IPS DF 6.9 (cell line): ENCODE data around the gene CPXM2.

Source experiments
- DNase-seq: peaks from one replicate; pipeline ENCODE4 v3.0.0-alpha.2; 2013; ENCODE audit warnings: low read depth, low spot score
- H3K27ac ChIP-seq: one replicate; pipeline ENCODE4 v1.5.1; 2013; ENCODE audit warnings: low read length, control low read depth
- H3K27me3 ChIP-seq: 2 replicates; pipeline ENCODE4 v1.6.1; 2013; ENCODE audit warnings: mild to moderate bottlenecking, low read length; ENCODE audit not compliant: control insufficient read depth, insufficient read depth
- H3K36me3 ChIP-seq: 2 replicates; pipeline ENCODE4 v1.6.1; 2013; ENCODE audit warnings: low read length; ENCODE audit not compliant: control insufficient read depth, insufficient read depth
- H3K4me1 ChIP-seq: 2 replicates; pipeline ENCODE4 v1.6.1; 2013; ENCODE audit warnings: low read length; ENCODE audit not compliant: control insufficient read depth, insufficient read depth
- H3K4me3 ChIP-seq: 2 replicates; pipeline ENCODE4 v1.5.1; 2013; ENCODE audit warnings: mild to moderate bottlenecking, low read length
- H3K9me3 ChIP-seq: 2 replicates; pipeline ENCODE4 v1.6.1; 2013; ENCODE audit warnings: low read length, inconsistent platforms; ENCODE audit not compliant: control insufficient read depth, insufficient read depth
- WGBS: extraction: QIAGEN DNeasy Blood & Tissue Kit; methylation state at CpG from one replicate; pipeline ENCODE4 v1.1.7; 2013; ENCODE audit warnings: mixed read lengths, missing lambda C conversion rate; ENCODE audit not compliant: insufficient read length, insufficient coverage; 5-methylcytosine and 5-hydroxymethylcytosine counted together

CPXM2 gene

DNA sequence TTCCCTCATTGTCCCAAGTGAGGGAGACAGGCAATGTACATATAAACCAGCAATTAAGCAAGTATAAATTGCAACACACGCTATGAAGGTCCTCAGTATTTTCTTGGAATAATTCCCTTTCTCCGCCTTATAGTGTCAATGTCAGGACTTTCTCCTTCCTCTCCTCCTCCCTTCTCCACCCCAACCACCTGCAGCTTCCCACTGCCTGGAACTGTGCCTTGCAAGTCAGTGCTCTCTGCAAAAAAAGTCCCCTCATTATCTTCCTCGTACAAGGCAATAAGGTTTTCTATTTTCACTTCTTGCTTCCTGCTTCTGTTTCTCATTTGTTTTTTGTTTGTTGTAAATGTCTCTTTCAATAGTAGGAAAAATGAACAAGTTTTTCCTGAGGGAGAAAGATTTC is 113.7 kb downstream of the CPXM2 start:
- Histone ChIP-seq H3K27ac (no peak overlapping the region), H3K4me3 (no peak overlapping the region), H3K9me3 (no peaks in the 10 kb centered on the region), H3K27me3 (no peaks in the 10 kb centered on the region), H3K4me1 (0 out of 2 replicates have a peak, but pooled peaks cover 2% of the 10 kb centered on the region), H3K36me3 (no peaks in the 10 kb centered on the region)
- no CpG with 5 or more reads among the region's 3 CpGs for WGBS
- no peak for DNase-seq

- H3K4me1 ChIP-seq: no peaks in the 10 kb centered on the region
- no peak overlapping the region for H3K4me3 ChIP-seq
- 100% methylated on average over 1 of the region's 11 CpGs for WGBS
- H3K9me3 ChIP-seq: no peaks in the 10 kb centered on the region
- no peak overlapping the region for H3K27ac ChIP-seq
- no peaks in the 10 kb centered on the region for H3K27me3 ChIP-seq
- no peak for DNase-seq
- H3K36me3 ChIP-seq: no peaks in the 10 kb centered on the region
These were observed 117.4 kb downstream of the CPXM2 start for GRCh38 chr10:123774132-123774742.

GRCh38 chr10:123772645-123773508 is 118.7 kb downstream of the CPXM2 start:
- Histone ChIP-seq H3K36me3 (no peaks in the 10 kb centered on the region), H3K9me3 (no peaks in the 10 kb centered on the region), H3K4me3 (no peak overlapping the region), H3K4me1 (no peaks in the 10 kb centered on the region), H3K27me3 (no peaks in the 10 kb centered on the region), H3K27ac (no peak overlapping the region)
- no CpG with 5 or more reads among the region's 3 CpGs for WGBS
- no peak for DNase-seq

DNA sequence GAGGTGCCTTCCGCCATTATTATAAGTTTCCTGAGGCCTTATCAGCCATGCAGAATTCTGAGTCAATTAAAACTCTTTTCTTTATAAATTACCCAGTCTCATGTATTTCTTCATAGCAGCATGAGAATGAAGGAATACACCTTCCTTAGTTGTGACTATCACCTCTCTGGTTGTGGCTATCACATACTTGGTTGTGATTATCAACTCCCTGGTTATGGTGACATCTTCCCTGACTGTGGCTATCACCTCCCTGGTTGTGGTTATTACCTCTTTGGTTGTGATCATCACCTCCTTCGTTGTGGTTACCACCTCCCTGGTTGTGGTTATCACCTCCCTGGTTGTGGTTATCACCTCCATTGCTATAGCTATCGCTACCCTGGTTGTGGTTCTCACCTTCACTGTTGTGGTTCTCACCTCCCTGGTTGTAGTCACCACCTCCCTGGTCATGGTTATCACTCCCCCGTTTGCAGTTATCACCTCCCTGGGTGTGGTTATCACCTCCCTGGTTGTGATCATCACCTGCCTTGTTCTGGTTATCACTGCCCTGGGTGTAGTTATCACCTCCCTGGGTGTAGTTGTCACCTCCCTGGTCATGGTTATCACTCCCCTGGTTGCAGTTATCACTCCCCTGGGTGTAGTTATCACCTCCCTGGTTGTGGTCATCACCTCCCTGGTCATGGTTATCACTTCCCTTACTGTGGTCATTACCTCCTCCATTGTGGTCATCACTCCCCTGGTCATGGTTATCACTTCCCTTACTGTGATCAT is 119.5 kb downstream of the CPXM2 start:
- no peaks in the 10 kb centered on the region for H3K4me1 ChIP-seq
- H3K9me3 ChIP-seq: no peaks in the 10 kb centered on the region
- no peak for DNase-seq
- H3K4me3 ChIP-seq: no peak overlapping the region
- H3K27ac ChIP-seq: no peak overlapping the region
- H3K27me3 ChIP-seq: no peaks in the 10 kb centered on the region
- WGBS: no CpG with 5 or more reads among the region's 4 CpGs
- no peaks in the 10 kb centered on the region for H3K36me3 ChIP-seq

GRCh38 chr10:123769647-123770046 is 122.0 kb downstream of the CPXM2 start:
- Histone ChIP-seq H3K27me3 (no peaks in the 10 kb centered on the region), H3K27ac (no peak overlapping the region), H3K36me3 (no peaks in the 10 kb centered on the region), H3K4me3 (no peak overlapping the region), H3K9me3 (no peaks in the 10 kb centered on the region), H3K4me1 (no peaks in the 10 kb centered on the region)
- no CpG with 5 or more reads among the region's 4 CpGs for WGBS
- no peak for DNase-seq

GRCh38 chr10:123766761-123767160 is 124.8 kb downstream of the CPXM2 start:
- no peaks in the 10 kb centered on the region for H3K36me3 ChIP-seq
- no peaks in the 10 kb centered on the region for H3K27me3 ChIP-seq
- no peak overlapping the region for H3K4me3 ChIP-seq
- no peaks in the 10 kb centered on the region for H3K9me3 ChIP-seq
- H3K27ac ChIP-seq: no peak overlapping the region
- H3K4me1 ChIP-seq: no peaks in the 10 kb centered on the region
- no peak for DNase-seq
- no CpG with 5 or more reads among the region's 8 CpGs for WGBS

DNA sequence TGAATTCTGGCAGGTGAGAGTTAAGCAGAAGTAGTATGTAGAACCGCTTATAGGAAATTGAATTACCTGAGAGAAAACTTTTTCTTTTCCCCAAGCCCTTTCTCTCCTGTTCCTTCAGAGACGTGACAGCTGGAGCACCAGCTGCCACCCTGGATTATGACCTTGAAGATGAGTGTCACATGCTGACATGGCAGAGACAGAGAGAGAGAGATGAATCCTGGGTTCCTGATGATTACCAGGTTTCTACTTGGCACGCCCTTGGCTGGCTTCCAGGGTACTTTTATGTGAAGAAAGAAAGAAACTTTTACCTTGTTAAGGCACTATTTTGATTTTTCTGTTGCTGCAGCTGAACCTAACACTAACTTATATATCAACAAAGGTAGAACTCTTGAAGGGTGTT is 125.6 kb downstream of the CPXM2 start:
- Histone ChIP-seq H3K27me3 (no peaks in the 10 kb centered on the region), H3K27ac (no peak overlapping the region), H3K9me3 (no peaks in the 10 kb centered on the region), H3K36me3 (no peaks in the 10 kb centered on the region), H3K4me3 (no peak overlapping the region), H3K4me1 (no peaks in the 10 kb centered on the region)
- no CpG with 5 or more reads among the region's 3 CpGs for WGBS
- no peak for DNase-seq

DNA sequence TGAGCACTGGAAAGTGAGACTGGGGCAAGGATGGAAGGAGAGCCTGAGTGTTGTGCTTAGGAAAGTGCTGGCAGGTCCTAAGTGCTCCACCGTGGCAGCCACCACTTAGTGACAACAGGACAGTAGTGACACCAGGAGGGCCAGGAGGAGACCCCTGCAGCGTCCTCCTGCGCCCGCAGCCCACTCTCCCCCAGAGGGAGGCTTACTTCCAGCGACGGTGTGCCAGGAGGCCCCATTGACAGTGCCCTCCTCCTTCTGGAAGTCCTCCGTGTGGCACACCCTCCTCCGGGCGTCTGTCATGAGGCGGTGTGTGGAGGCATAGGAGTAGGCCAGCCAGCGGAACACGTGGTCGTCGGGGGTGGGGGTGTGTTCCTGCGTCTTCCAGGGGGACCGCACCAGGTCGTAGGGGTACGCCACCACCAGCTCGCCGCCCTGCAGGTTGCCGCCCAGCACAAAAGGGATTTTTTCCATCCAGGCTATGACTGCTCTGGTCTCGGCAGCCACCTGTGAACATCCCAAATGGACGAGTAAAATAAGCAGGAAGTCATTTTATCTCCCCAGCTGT is 129.9 kb downstream of the CPXM2 start:
- Histone ChIP-seq H3K27ac (no peak overlapping the region), H3K27me3 (no peaks in the 10 kb centered on the region), H3K9me3 (no peaks in the 10 kb centered on the region), H3K4me3 (no peak overlapping the region), H3K4me1 (no peaks in the 10 kb centered on the region), H3K36me3 (no peaks in the 10 kb centered on the region)
- no peak for DNase-seq
- no CpG with 5 or more reads among the region's 23 CpGs for WGBS

DNA sequence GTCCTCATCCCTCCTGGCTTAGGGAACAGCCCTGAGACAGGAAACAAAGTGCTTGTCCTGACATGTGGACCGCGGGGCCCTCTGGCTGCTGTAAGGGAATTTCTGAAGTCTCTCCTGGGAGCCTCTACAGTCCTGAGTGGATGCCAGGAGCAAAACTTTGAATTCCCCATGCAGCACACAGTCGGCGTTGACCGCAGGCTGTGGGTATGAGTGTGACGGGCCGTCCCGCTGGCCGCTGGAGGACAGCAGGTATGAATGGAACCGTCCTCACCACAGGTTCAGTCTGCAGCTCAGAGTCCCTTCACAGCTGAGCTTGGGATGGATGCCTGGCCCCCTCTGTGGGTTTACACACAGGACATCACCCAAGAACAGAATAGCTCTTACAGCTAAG is 130.6 kb downstream of the CPXM2 start:
- H3K4me3 ChIP-seq: no peak overlapping the region
- no peak for DNase-seq
- H3K9me3 ChIP-seq: no peaks in the 10 kb centered on the region
- no peaks in the 10 kb centered on the region for H3K36me3 ChIP-seq
- 0 out of 2 replicates have a peak, but pooled peaks cover 1% of the 10 kb centered on the region for H3K4me1 ChIP-seq
- no CpG with 5 or more reads among the region's 10 CpGs for WGBS
- H3K27me3 ChIP-seq: no peaks in the 10 kb centered on the region
- H3K27ac ChIP-seq: no peak overlapping the region

DNA sequence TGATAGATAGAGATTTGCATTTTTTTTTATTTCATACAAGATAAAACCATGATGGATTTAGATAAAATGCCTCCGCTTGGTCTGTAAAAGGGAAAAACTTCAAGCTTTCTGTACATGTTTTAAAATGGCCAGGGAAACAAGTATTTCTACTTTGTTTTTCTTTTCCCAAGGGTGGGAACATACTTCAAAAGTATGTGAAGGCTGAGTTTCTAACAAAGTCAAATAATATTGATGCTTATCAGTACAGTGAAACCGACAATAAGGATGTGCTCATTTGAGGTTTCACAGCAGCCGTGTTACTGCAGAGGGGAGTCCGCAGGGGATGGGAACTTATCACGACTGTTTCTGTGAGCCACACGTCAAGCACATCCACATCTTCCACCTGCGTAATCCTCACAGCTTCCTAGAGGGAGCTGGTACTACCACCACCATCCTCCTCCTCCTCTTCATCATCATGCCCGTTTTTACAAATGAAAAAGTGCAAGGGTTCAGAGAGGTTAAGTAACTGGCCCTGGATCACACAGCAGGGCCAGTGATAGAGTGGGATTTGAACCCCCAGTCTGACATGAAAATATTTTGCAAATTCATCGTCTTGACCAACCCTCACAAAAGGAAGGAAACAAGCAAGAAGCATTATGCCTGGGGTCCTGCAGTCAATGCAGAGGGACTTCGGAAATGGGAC is 131.1 kb downstream of the CPXM2 start:
- no peak for DNase-seq
- Histone ChIP-seq H3K4me3 (no peak overlapping the region), H3K4me1 (peaks cover 4% of the 10 kb centered on the region), H3K27me3 (no peaks in the 10 kb centered on the region), H3K27ac (no peak overlapping the region), H3K9me3 (no peaks in the 10 kb centered on the region), H3K36me3 (no peaks in the 10 kb centered on the region)
- WGBS: no CpG with 5 or more reads among the region's 10 CpGs
